GM04503 (cell line): ENCODE data around the gene NPAS3.

Experiments
- DNase-seq: peaks from one replicate; pipeline ENCODE4 v3.0.0-alpha.2; 2012; ENCODE audit warnings: low read depth

Gene NPAS3

GRCh38 chr14:33381717-33382116 lies 443.0 kb downstream of the NPAS3 start:
- DNase-seq = no peak

- DNase-seq = no peak
Measured at GRCh38 chr14:33386140-33386539, 447.5 kb downstream of the NPAS3 start.

DNA sequence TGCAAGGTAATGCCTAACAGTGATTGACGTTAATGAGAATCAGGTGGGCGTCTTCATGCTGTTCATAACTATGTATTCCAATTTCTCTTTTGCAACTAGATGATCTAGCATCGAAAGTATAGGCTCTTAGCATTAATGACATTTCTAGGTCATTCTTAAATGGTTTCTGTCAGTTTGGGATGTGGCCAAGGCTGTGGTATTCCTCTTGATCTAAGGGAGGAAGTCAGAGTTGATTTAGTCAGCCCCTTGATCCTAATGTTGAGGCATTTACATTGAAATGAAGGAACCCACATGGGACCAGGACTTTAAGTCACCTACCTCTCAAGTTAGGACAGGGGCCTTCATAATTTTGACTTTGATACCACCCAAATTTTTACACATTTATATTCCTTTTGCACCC lies 448.1 kb downstream of the NPAS3 start:
- DNase-seq = no peak

- DNase-seq = no peak
Measured at GRCh38 chr14:33390335-33390734, 451.7 kb downstream of the NPAS3 start.

DNA sequence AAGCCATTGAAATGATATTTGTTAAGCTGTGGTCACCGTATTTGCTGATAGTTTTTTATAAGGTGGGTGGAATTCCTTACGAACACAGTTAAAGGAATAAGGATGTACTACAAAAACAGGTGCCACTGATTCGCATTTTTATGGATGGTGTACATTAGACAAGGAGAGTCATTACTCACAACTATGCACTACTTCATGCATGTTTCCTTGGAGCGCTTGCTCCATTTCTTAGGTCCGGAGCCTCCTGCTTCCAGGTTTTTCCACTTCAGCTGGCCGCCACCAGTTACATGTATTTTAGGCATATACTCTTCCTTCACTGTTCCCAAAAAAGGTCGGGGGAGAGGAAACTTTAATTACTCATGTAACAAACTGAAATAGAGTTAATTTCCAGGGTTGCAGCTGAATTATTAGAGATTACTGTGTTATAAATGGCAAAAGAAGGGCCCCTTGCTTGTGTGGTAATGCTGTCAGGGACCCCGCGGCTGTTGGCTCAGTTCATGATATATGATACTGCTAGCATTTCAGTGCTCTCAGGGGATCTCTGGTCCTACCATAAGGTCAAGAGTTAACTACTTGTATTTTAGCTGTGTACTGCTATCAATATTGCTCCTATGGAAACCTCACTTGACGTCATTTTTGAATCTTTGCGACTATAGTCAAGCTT lies 454.7 kb downstream of the NPAS3 start:
- DNase-seq = no peak

GRCh38 chr14:33393895-33394368 lies 455.3 kb downstream of the NPAS3 start:
- DNase-seq = no peak

DNA sequence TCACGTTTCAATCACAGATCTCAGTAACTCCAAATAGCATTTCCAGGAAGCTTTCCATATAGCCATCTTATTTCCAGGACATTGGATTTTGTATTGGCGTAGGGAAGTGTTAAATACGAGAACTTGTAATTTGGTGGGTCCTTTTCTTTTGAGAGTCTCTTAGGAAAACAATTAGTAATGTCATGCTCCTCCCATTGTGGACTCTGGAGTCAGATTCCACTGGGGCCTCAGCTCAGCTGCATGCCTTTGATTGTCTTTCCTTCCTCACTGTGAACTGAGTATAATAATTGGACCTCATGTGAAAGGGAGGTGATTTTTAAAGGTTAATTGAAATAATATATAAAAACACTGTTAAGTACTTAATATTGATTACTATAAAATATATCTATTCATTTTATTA lies 462.6 kb downstream of the NPAS3 start:
- DNase-seq = no peak

DNA sequence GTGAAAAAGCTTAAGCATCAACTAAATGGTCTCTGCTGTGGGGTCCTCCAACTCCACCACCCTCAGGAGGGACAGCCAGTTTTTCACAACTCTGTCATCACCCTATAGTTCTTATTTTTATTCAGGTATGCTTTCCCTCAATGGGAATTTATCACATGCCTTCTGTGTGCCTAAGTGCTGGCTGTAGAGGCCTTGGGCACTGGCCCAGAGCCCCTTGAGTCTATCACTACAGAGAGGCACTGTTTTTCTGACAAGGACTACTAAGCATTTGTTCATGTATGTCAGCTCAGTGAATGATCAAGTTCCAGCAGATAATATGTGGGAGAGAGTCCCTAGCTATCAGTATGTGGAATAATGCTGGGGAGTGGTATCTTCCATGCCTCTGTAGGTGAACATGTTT lies 463.9 kb downstream of the NPAS3 start:
- no peak for DNase-seq

DNA sequence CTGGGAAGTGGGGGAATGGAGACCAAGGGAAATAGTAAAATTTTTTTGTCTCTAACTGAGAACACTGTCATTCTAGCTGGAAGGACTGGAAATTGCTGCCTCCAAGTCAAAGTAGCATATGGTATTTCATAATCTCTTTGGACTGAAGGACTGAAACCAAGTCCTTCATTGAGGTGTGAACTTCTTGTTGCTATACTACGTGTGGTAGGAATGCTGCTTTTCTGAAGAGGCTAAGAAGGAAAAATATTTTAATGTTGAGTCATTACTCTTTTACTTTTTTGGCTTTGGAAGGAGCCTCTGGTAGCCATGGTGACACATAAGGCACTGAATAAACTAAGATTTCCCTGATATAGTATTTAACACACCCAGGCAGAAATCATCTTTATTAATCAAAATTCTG lies 465.4 kb downstream of the NPAS3 start:
- peak; percentile 88 for DNase-seq

- no peak for DNase-seq
Measured at GRCh38 chr14:33404964-33405574, 466.4 kb downstream of the NPAS3 start.

DNA sequence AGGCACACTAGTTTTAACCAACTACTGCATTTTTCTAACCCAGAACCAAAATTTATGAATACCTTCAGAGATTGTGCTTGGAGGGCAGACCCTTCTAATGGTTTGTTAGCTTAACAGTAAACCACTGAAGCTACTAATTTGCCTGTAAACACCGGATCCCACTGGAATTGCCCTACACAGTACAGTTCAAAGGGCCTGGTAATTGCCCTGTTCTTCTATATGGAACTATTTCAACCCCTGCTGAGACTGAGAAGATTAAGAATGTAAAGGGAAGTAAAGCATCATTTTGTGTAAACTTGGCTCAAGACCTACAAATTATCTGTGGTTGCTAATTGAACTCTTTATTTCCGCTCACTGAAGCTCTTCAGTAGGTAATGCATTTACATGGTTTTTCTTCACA lies 468.1 kb downstream of the NPAS3 start:
- DNase-seq = no peak

DNA sequence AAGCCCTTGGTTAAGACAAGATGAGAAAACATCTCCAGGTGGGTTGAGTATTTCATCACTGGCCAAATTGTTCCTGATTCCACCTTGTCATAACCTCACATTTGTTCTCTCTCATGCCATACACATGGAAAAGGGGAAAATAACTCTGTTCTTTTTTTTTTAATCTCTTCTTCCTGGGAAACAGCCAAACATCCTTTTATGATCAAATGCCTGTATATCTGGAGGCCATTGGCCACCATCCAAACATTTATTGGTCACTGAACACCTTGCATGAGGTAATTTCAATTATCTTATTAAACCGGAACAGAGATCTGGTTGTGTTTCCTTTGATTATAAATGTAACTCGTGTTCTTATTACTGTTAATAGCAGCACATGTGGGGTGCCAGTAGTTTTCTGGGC lies 469.6 kb downstream of the NPAS3 start:
- no peak for DNase-seq

GRCh38 chr14:33412450-33412849 lies 473.8 kb downstream of the NPAS3 start:
- DNase-seq = no peak

DNA sequence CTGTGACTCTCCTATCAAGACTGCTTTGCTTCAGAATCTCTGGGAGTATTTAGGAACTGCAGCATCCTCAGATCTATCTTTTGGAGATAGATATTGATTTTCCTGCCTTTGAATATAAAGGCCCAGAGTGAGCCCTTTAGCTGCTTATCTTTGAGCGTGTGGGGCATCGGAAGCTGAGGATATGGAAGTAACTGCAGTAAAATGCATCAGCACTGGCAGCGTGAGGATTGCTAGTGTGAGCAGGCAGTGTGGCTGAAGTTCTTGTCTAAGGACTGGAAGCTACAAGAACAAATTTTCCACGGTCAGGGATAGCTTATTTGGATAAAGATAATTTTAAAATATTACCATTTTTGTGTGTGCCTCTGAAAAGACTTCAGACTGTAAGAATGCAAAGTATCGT lies 474.7 kb downstream of the NPAS3 start:
- DNase-seq = no peak

- DNase-seq = no peak
Measured at GRCh38 chr14:33414041-33414440, 475.4 kb downstream of the NPAS3 start.

- DNase-seq = no peak
Measured at GRCh38 chr14:33420051-33420627, 481.5 kb downstream of the NPAS3 start.

GRCh38 chr14:33430414-33431035 lies 491.8 kb downstream of the NPAS3 start:
- DNase-seq = no peak

- no peak for DNase-seq
Measured at GRCh38 chr14:33432407-33433023, 493.8 kb downstream of the NPAS3 start.

DNA sequence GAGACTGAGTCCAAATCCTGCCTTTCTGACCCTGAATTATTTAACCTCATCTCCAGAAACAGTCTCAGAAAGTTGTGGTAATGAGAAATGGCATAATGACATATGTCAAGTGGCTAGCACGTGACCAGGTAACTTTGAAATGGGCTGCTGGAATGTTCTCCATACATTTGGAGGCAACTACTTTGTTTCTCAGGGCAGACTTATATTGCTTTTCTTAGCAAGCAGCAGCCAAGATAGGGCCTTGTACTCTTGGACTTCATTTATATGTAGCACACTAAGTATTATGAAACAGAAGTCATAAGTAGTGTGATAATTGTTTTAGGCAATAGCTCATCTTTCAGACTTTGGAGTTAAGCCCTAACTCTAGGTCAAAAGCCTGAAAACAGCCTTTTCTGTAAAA lies 494.7 kb downstream of the NPAS3 start:
- DNase-seq = no peak

- peak; percentile 74 for DNase-seq
Measured at GRCh38 chr14:33435911-33436689, 497.4 kb downstream of the NPAS3 start.

- DNase-seq = no peak
Measured at GRCh38 chr14:33441633-33442032, 503.0 kb downstream of the NPAS3 start.

- no peak for DNase-seq
Measured at GRCh38 chr14:33444136-33444535, 505.5 kb downstream of the NPAS3 start.
